Ovary (tissue), 3 donors: Measurements from ENCODE around the gene LRRC15.

Experiments
- POLR2A ChIP-seq: fragments of 450-650 bp; IDR thresholded peaks from one replicate; pipeline ENCODE4 v1.6.1; 2017; ENCODE audit warnings: antibody characterized with exemption, mild to moderate bottlenecking, moderate library complexity
- TF ChIP-seq, protein P1 (sequence below), 3 donors: fragments of 450-650 bp in 2 of 3; fragments of 200-600 bp in 1 of 3; IDR thresholded peaks; one replicate each; pipeline versions ENCODE4 v1.5.1 to v1.8.0; 2016 to 2022; ENCODE audit warnings: antibody characterized with exemption in 3 of 3, mild to moderate bottlenecking in 1 of 3
- donor health status: DM: no; HTN: no; CAD: no.

DNA sequence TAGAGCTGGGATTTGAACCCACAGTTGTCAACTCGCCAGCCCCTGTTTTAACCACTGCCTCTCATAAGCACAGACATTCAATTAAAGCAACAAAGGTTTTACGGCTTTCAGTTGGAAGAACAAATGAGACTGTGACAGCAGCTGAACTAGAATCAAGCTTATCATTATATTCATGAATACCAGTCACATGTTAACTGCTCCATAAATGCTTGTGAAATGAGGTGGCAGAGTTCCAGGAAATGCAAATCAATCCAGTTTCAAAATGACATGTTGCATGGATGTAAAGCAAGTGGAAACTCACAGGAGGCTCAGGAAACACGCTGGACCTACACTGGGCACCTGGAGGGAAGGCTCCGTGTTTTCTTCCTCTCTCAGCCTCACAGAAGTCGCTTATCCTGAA lies 25.7 kb upstream of the LRRC15 start:
- TF ChIP-seq, protein P1, sequence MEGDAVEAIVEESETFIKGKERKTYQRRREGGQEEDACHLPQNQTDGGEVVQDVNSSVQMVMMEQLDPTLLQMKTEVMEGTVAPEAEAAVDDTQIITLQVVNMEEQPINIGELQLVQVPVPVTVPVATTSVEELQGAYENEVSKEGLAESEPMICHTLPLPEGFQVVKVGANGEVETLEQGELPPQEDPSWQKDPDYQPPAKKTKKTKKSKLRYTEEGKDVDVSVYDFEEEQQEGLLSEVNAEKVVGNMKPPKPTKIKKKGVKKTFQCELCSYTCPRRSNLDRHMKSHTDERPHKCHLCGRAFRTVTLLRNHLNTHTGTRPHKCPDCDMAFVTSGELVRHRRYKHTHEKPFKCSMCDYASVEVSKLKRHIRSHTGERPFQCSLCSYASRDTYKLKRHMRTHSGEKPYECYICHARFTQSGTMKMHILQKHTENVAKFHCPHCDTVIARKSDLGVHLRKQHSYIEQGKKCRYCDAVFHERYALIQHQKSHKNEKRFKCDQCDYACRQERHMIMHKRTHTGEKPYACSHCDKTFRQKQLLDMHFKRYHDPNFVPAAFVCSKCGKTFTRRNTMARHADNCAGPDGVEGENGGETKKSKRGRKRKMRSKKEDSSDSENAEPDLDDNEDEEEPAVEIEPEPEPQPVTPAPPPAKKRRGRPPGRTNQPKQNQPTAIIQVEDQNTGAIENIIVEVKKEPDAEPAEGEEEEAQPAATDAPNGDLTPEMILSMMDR (IDR thresholded peaks at IDR 0.05): no peak
- no peak for TF ChIP-seq POLR2A
